ENCODE measurements around the gene ZBTB44.

DNA sequence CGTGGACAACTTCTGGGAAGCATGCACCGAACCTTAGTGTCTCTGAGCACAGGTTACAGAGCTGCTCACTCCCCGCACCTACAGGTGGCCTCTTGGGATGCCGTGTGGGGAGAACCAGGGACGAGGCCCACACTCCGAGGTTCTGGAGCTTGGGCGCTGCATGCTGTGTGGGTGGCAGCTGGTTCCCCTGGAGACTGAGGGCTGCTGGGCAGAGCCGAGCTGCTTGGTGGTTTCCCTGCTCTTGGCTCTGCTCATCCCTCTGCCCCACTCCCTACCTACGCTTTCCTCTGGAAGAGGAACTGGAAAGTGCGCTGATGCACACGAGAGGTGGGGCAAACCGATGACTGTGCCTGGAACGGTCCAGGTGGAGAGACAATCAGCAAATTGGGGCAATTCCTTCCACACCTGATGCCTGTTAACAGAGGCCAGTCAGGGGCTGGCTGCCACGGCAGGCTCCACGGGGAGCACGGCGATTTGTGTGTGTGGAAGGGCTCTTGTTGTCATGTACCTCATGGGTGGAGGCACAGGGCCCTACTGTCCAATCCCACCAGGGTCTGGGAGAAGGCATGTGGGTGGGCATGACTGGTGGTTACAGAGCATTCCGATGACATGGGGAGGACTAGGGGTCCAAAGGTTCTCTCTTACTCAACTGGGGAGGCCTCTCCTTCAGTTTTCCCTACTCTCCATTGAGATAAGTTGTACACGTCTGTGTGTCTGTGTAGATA lies 94.2 kb downstream of the ZBTB44 start:
- TF ChIP-seq, protein P1, sequence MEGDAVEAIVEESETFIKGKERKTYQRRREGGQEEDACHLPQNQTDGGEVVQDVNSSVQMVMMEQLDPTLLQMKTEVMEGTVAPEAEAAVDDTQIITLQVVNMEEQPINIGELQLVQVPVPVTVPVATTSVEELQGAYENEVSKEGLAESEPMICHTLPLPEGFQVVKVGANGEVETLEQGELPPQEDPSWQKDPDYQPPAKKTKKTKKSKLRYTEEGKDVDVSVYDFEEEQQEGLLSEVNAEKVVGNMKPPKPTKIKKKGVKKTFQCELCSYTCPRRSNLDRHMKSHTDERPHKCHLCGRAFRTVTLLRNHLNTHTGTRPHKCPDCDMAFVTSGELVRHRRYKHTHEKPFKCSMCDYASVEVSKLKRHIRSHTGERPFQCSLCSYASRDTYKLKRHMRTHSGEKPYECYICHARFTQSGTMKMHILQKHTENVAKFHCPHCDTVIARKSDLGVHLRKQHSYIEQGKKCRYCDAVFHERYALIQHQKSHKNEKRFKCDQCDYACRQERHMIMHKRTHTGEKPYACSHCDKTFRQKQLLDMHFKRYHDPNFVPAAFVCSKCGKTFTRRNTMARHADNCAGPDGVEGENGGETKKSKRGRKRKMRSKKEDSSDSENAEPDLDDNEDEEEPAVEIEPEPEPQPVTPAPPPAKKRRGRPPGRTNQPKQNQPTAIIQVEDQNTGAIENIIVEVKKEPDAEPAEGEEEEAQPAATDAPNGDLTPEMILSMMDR (IDR thresholded peaks at IDR 0.05; ENCODE audit: low read length): no peak
- TF ChIP-seq EZH2 (IDR thresholded peaks at IDR 0.05; ENCODE audit: borderline replicate concordance, low read length): no peak
